Non-pigmented ciliary epithelial cell (primary cell): ENCODE results near the gene MED10.
A peak's percentile ranks its signal among the peaks of the same experiment; 100 is the strongest.
"Not testable (repeated sequence)": the region's sequence is repeated elsewhere in the genome, so short reads cannot be mapped to it uniquely, and the experiment has no call there.

Source experiments
- DNase-seq: peaks from one replicate; pipeline ENCODE4 v3.0.0-alpha.2; 2010; ENCODE audit warnings: low read depth

Gene MED10

DNA sequence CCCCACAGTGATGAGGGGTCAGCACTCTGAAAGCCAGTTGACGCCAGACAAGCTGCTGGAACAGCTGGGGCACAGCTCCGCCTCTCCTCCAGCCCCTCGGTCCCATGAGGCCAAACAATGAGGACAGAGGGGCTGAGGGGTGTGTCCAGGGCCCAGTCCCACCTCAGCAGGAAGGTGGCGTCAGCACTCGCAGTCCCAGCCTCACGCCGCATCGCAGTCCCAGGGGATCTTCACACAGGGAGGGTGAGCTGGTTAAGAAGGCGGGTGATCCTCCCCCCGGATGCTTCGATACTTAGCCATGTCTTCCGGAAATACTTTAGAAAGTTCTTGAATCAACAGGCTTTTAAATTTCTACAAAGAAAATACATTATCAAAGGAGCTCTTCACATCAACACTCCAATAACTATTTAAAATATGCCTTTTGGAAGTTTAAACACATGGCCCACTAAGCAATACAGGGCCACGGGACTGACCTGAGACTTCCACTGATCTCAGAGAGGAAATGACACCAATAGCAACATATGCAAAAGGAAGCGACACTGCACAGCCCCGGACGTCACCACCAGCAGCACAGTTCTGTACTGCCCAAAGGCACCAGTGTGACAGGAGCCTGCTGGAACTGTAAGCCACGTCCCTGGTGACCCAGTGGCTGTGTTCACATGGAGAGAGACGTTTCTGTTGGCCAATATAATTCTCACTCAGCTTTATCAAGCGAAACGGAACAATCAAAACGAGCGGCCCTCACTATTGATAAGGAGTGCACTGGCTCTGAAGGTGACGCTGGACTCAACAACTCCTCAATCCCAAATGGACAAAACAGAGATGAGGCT, 5.9 kb downstream of the MED10 start:
- DNase-seq = no peak

- DNase-seq = no peak
Observed at GRCh38 chr5:6371079-6371810, 7.1 kb downstream of the MED10 start.

DNA sequence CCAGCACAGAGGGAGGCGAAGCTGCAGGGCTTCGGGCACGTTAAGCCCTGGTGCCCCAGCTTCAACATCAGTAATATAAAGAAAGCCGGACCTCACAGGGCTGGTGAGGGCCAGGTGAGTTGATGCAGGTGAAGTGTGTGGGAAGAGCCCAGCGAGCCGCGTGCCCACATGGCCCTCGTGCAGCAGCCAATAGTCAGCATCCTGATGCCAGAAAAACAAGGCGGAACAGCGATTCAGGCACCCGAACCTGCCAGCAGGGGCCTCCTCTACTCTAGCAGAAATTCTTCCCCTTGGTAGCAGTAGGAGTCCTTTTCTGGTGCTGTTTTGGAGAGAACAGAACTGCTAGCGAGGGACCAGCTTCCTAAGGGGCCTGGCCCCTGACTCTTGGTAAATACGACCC, 7.8 kb downstream of the MED10 start:
- DNase-seq = no peak

DNA sequence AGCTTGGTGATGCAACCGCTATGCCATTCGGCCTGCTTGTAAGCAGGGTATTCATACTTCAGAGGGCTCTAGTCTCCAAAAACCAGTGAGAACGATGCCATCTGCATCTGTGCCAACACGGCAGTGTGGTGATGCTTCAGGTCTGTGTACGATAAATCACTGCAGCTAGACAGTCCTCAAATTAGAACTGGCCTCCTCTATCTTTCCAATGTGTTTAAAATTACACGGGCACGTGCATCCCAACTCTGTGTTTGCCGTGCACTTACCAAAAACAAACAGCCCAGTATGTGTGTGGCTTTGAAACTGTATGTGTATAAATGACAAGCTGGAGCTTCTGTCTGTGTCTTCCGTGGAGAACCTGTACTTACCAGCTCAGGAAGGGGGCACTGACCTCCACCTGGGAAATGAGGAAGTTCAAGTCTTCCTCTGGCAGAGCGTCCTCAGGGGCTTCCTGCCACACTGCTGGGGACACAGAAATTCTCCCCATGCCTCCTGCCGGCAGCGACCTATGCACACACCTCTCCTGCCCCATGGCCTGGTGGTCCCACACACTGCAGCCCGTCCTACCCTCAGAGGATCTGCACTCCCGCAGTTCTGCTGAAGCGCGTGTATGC, 12.3 kb downstream of the MED10 start:
- no peak for DNase-seq

- DNase-seq = peak; percentile 8
Observed at GRCh38 chr5:6365142-6365976, 13.0 kb downstream of the MED10 start.

- DNase-seq = not testable (repeated sequence)
Observed at GRCh38 chr5:6363454-6364011, 14.8 kb downstream of the MED10 start.

DNA sequence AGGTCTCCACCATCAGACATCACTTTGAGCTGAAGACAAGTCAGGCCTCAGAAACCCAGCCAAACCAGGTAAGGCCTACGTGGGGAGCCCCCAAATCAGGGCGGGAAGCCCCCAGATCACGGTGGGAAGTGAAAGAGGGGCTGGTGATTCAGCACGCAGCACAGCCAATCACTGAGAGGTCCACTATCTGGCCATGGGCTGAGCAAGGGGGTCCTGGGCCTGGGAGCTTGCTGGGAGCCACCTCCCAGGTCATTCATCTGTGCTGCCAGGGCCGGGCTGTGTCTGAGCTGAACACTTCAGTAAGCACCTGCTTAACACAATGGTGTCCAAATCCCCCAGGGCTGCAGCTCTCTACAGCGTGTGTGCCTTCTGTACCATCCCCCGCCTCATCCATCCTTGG, 15.5 kb downstream of the MED10 start:
- DNase-seq = no peak

- no peak for DNase-seq
Observed at GRCh38 chr5:6361101-6361500, 17.2 kb downstream of the MED10 start.

DNA sequence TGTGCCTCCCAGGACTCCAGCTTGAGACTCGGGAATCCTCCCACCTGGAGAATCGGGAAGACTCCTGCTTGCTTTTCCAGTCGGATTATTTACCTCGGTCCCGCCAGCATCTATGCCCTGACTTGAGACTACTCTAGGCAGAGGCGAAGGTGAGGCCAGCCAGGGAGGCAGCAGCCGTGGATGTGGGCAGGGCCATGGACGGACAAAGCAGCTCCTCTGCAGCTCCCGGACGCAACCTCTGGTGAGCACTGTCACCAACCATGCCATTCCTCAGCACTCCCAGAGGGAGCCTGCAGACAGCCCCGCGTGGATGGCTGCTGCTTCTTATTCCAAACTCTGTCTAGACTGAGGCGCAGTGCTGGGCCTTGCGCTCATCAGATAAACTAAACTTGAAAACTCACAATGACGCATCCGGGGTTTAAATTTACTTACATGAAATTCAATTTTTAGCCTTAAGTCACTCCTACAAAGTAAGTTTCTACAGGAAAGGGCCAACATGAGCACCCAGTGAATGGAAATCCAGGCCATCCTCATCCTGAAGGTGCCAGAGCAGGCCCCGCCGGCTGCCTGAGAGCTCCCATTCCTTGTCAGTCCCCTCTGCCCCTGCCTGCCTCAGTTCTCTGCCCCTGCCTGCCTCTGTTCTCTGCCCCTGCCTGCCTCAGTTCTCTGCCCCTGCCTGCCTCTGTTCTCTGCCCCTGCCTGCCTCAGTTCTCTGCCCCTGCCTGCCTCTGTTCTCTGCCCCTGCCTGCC, 17.8 kb downstream of the MED10 start:
- no peak for DNase-seq

DNA sequence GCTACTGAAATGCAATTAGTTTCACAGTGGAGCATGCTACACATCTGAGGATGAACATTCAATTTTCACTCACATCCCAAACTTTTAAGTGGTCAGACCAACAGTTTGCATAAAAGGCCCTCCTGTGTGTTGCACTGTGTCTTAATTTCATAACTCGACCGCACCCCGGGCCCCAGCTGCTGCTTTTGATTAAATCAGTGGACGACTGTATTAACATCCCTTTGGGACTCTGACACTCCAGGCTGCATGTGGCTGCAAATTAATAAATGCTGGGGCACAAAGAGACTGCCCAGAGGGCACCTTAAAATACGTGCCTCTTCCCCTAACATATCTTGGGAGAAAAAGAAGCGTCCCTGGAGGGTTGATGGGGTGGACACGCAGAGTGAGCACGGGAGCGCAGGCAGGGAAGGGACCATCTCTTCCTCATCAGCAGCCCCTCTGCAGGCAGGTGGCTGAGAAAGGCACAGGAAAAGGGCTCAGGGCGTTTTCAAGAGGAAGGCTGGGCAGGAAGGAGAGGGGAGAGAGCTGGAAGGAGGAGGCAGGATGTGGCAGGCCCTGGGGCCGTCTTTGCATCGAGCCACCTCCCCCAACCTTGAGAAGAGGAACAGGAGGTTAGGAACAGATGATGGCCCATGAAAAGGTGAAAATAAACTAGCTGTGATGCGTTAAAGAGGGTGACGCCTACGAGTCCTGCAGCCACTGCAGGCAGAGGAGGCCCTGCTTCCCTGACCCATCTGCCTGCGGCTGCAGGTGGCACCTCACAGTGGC, 18.6 kb downstream of the MED10 start:
- DNase-seq = no peak

GRCh38 chr5:6358434-6358820, 19.9 kb downstream of the MED10 start:
- DNase-seq = no peak

DNA sequence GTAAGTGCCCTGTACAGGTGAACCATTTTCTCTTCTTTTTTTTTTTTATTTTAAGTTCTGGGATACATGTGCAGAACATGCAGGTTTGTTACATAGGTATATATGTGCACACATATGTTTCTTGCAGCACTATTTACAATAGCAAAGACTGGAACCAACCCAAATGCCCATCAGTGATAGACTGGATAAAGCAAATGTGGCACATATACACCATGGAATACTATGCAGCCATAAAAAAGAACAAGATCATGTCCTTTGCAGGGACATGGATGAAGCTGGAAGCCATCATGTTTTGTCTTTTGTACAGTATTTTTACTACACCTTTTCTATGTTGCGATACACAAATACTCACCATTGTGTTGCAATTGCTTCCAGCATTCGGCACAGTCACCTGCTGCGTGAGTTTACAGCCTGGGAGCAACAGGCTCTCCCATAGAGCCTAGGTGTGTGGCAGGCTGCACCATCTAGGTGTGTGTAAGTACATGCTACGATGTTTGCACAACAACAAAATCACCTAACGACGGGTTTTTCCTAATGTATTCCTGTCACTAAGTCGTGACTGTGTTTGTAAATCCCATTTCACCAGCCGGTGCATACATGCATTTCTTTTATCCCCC, 20.4 kb downstream of the MED10 start:
- DNase-seq = not testable (repeated sequence)

GRCh38 chr5:6356578-6357164, 21.7 kb downstream of the MED10 start:
- DNase-seq = no peak

- no peak for DNase-seq
Observed at GRCh38 chr5:6355294-6355693, 23.1 kb downstream of the MED10 start.

- no peak for DNase-seq
Observed at GRCh38 chr5:6354848-6355247, 23.5 kb downstream of the MED10 start.

- no peak for DNase-seq
Observed at GRCh38 chr5:6353602-6354302, 24.6 kb downstream of the MED10 start.

DNA sequence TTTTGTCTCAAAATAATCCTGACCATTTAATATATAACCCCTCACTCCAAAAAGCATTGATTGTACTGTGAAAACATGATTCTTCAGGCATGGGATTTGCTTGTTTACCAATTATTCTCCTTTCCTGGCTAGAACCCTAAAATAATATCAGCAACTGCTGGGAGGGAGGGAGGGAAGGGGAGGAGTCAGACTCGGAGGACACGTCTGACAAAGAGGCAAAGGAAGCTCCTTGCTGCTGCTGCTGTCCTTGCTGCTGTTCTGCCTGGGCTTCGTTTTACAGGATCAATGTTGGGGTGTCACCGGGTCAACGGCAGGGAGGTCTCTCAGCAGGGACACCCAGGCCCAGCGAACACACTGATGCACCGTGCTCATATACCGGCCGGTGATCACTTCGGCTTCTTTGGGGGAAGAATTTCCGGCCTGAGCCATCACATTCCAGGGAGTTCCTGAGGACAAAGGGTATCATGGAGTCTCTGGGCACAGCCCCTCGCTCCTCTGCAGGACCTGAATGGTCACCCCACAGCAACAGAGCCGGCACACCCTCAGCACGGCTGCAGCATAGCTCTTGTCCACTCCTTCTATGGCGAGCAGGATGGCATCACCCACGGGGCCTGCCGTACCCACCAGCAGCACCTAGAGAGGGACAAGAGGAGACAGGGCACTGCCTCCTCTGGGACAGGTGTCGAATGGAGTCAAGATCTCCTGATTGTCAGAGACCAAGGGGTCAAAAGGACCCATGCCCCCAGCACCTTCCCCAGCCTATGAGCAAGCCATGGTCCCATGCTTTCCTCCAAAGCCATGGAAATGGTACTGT, 27.9 kb downstream of the MED10 start:
- DNase-seq = no peak

- no peak for DNase-seq
Observed at GRCh38 chr5:6349387-6349786, 29.0 kb downstream of the MED10 start.
